ENCODE results near the gene CEMIP.
"Not testable (repeated sequence)": the region's sequence is repeated elsewhere in the genome, so short reads cannot be mapped to it uniquely, and the experiment has no call there.

The CEMIP gene

GRCh38 chr15:80957976-80958375, 178.8 kb downstream of the CEMIP start:
- no peak for DNase-seq

- DNase-seq = no peak
These were observed 179.8 kb downstream of the CEMIP start for GRCh38 chr15:80958818-80959495.

DNA sequence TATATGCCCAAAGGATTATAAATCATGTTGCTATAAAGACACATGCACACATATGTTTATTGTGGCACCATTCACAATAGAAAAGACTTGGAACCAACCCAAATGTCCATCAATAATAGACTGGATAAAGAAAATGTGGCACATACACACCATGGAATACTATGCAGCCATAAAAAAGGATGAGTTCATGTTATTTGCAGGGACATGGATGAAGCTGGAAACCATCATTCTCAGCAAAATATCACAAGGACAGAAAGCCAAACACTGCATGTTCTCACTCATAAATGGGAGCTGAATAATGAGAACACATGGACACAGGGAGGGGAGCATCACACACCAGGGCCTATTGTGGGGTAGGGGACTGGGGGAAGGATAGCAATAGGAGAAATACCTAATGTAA, 186.3 kb downstream of the CEMIP start:
- not testable (repeated sequence) for DNase-seq

GRCh38 chr15:80966431-80967197, 187.4 kb downstream of the CEMIP start:
- DNase-seq = no peak

- DNase-seq = no peak
These were observed 188.3 kb downstream of the CEMIP start for GRCh38 chr15:80967451-80967850.

DNA sequence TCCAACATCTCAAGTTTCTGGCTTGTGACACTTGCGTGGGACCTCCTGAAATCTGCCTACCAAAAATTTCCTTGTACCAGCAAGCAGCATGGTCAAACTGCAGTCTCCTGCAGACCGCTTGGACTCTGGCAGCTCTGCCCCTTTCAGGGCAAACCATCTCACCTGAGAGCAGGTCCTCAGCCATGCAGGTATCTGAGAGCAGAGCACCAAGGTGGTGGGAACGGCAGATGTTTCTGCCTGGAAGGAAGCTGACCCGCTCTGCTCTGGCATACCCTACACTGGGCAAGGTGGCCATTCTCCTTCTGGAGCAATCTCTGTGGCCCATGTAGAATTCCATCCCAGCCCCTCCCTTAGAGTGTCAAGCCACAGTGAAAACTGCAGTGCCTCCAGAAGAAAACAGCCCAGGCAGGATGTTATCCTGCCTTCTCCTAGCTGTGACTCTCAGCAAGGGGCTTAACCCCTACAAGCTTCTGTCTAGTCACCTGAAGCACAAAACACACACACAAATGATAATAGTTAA, 188.9 kb downstream of the CEMIP start:
- DNase-seq = no peak

DNA sequence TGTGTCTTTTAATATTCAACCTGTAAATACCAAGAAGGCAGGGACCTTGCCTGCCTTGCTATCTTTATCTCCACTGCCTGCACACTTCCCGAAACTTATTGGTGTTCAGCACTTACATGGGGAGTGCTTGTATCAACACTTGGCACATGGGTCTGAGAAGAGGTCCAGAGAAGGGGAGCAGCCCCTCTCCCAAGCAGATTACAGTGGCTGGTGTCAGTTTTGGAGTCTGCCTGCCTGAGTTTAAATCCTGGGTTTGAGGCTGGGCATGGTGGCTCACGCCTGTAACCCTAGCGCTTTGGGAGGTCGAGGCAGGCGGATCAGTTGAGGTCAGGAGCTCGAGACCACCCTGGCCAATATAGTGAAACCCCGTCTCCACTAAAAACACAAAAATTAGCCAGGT, 190.1 kb downstream of the CEMIP start:
- DNase-seq = no peak

DNA sequence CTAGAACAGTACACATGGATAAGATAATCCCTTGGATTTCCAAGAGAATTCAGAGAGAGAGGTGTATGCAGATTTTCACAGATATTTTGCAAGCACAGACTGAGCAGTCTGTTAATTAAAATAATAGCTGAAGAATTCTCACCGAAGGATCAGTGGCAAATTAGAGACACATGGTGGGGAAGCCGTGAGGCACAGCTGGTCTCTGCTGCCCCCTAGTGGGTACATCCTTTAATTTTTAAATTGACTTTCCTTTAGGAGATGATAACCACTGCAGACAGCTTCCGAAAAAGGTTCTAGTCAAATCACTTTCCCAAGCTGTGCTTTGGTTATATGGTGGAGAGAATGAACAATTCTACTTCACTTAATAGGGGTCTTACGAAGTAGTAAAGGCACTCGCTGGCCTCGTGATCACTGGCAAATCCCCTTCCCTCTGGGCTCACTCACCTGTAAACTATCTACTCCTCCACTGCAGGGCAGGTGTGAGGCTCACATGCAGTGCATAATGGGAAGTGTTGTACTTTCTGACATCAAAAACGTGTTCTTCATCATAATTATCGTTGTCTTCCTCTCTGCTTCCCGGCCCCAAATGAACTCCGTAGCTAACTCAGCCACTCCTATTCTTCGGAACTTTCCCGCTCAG, 191.0 kb downstream of the CEMIP start:
- peak; percentile 40 to 68 for DNase-seq

GRCh38 chr15:80970658-80971057, 191.5 kb downstream of the CEMIP start:
- no peak for DNase-seq

GRCh38 chr15:80971143-80971542, 192.0 kb downstream of the CEMIP start:
- DNase-seq = no peak

- no peak for DNase-seq
These were observed 193.1 kb downstream of the CEMIP start for GRCh38 chr15:80972276-80972675.

DNA sequence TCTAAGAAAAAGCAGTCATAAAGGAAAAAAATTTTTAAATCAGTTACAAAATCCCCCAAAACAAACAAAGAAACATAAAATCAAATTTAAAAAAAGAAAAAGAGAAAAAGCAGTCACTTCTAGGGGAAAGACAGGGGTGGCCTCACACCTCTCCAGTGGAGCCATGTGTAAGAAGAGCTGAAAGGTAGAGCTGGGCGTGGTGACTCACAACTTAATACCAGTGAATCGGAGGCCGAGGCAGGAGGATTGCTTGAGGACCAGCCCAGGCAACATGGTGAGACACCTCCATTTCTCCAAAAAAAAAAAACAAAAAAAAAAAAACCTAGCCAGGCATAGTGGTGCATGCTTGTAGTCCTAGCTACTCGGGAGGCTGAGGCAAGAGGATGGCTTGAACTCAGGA, 195.7 kb downstream of the CEMIP start:
- no peak for DNase-seq

DNA sequence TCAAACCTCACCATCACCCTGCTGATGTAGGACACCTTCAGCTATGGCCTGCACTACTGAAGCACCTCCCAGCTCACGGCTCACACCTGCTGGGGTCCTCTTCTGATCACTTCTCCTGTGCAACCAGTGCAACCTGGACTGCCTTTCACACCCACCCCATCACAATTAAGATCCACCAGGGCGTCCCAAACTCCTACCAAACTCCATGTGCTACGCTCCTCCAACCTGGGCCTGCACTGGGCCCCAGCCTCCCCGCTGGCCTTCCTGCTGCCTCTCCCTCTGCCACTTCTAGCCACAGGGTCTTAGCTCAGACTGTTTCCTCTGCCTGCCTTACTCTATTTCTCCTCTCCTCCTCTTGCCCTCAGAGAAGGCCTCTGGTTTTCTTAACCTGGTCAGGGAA, 197.7 kb downstream of the CEMIP start:
- no peak for DNase-seq

DNA sequence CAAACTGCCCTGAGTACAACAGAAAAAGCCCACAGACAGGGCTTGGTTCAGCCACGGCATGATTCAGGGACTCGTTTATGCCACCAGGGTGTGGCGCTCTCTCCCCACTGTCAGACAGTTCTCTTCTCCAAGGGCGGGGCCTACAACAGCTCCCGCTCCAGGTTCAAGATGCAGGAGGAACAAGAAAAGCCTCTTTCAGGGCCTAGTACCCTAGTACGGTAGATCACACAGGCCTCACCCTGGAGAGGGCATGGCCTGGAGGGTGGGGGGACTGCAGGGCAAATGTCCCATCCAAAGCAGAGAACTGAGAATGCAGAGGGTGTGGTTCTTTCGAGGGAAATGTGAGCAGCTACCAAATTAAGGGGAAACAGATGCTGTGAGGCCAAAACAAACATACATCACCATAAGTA, 198.5 kb downstream of the CEMIP start:
- peak; percentile 50 to 51 for DNase-seq

- no peak for DNase-seq
These were observed 199.6 kb downstream of the CEMIP start for GRCh38 chr15:80978685-80979329.

DNA sequence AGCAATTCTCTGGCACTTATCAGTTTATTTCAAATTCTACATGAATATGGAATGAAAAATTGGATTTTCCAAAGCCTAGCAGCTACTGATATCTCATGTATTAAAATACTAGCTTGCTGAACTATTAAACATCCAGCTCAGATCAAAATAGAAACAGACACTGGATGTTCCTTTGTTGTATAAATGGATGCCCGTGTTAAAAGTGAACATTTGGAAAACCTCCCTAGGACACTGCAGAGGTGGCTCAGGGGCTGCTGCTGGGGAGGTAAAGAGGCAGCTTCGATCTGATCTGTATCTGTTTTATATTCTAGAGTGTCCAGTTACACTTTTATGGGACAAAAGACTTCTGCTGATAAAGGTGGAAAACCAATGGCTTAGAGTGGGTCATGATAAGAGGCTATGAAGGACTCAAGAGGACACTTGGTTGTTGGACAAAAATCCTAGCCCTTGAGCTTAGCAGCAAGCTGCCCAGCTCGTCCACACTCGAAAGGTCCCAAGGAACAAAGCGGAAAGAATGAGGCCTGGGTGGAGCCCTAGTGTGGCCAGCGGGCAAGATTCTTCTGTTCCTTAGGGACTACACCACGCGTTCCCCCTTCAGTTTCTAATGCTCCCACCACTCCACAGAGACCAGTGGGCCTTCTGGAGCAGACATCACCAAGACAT, 200.5 kb downstream of the CEMIP start:
- DNase-seq = no peak

DNA sequence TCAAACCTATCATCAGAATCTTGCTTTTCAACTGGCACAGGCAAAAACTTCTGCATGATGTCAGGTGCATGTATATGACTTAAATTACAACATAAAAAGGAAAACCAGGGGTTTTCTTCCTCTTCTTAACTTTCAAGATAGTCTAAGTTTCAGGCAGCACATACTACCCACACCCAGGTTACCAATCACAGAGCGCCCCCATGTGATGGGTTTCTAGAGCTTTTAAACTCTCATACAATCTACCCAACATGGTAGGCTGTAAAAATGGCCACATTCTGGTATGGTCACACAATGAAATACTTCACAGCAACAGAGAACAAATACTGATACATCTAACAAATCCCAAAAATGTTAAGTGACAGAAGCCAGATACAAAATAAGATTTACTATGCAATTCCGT, 203.0 kb downstream of the CEMIP start:
- DNase-seq = no peak

- DNase-seq = no peak
These were observed 203.7 kb downstream of the CEMIP start for GRCh38 chr15:80982839-80983238.

GRCh38 chr15:80984856-80985255, 205.7 kb downstream of the CEMIP start:
- peak in 1 of 2 donors; percentile 43 for DNase-seq

DNA sequence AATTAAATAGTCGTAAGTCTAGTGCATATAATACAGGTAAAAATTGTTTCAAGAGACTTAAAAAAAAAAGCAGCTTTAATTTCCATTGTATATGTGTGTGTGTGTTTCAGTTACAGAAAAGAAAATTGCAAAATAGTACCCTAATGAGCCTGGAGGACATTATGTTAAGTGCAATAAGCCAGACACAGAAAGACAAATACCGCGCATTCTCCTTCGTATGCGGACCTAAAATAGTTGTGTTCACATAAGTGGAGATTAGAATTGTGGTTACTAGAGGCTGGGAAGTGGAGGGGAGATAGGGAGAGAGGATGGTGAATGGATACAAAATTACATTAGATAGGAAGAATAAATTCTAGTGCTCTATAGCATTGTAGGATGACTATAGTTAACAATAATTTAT, 206.8 kb downstream of the CEMIP start:
- DNase-seq = no peak

DNA sequence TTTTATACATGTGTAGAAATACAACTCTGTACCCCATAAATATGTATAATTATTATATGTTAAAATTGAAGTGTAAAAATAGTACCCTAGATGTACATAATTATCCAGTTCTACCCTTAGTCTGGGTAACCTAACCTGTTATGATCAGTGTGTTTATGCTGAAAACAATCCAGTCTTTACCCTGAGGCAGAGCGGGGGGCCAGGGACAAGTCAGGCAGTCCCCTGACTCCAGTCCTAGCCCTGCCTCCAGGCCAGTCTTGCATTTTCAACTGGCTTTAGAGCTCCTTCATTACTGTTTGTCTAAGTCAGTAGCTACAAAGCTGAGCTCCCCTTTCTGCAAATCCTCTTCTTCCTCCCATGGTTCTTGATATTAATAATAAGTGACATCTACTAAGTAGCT, 207.3 kb downstream of the CEMIP start:
- no peak for DNase-seq

GRCh38 chr15:80988148-80988796, 209.1 kb downstream of the CEMIP start:
- no peak for DNase-seq

Measured in CD4-positive, alpha-beta T cell treated with Interleukin-1 beta for 1 hour (primary cell).